Central memory CD4-positive, alpha-beta T cell (primary cell): ENCODE results near the gene SLAIN1.
"Not testable (repeated sequence)": the region's sequence is repeated elsewhere in the genome, so short reads cannot be mapped to it uniquely, and the experiment has no call there.

Source experiments
- DNase-seq: peaks from one replicate; pipeline ENCODE4 v3.0.0; 2022
- total RNA-seq, 3 experiments: gene quantifications; one replicate each; lab custom pipeline; 2026; lab: John Stamatoyannopoulos, UW

The SLAIN1 gene
- total RNA-seq = 36.1 to 60.0 (median 49.4) reads per million in 3 experiments

DNA sequence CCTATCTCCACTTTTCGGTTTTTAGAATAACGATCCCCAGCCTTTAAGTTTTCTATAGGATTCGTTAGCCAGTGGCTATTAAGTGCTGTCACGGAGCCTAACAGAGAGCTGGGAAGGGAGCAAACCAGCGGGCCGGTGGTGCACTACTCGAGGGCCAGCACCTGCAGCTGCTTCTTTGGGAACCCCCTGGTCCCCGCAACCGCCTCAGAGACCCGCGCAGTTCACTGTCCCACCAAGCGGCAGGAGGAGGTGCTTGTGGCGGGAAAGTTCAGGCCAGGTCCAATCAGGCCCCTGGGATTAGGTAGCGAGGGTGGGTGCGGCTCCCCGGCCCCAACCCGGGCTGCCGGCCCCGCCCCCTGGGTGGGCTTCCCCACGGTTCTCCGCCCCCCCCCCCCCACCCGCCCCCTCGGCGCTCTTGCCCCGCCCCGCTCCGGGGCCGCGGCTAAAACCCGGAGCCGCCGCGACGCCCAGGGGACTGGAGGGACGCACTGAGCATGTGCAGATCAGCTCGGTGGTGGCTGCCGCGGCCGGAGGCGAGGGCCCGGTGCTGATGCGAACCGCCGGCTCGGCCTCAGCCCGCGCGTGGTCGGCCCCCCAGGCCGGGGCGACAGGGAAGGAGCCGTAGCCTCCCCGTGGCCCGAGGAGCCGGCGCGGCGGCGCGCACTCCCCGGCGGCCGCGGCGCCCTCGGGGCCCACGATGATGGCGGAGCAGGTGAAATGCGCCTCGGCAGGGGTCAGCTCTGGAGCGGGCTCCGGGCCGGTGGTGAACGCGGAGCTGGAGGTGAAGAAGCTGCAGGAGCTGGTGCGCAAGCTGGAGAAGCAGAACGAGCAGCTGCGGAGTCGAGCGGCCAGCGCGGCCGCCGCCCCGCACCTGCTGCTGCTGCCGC is at the start of gene SLAIN1:
Gene SLAIN1, plus strand, starts transcription at position 471 of the 887 bp plus-strand sequence. Its CDS starts 227 bp downstream, at position 698.
- peak; percentile 84 for DNase-seq

DNA sequence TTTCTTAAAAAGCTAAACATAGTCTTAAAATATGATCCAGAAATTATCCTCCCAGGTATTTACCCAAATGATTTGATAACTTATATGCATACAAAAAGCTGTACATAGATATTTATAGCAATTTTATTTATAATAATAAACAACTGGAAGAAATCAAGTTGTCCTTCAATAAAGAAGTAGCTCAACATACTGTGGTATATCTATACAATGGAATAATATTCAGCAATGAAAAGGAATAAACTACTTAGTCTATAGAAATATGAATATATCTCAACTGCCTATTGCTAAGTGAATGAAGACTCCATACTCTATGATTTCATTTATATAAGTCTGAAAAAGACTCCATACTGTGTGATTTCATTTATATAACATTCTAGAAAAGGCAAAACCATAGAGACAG is 47.1 kb upstream of the SLAIN1 start:
- DNase-seq = no peak

DNA sequence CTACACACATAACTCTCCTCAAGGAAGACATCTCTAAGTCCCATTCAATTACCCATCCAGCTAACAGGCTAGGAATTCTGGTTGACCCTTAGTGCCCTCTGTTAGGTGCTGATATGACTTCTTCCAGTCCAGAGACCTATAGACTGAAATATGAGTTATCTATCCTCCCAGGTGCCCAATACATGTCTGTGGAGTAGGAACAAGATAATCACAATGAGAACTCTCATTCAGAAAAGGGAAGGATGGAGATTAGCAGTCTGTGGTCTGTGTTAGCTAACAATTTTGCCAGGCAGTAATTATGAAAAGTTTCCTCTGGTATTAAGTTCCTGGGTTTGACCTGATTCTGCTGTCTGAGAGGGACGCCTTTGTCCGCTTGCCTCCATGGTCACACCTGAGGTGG is 44.2 kb upstream of the SLAIN1 start:
- DNase-seq = no peak

DNA sequence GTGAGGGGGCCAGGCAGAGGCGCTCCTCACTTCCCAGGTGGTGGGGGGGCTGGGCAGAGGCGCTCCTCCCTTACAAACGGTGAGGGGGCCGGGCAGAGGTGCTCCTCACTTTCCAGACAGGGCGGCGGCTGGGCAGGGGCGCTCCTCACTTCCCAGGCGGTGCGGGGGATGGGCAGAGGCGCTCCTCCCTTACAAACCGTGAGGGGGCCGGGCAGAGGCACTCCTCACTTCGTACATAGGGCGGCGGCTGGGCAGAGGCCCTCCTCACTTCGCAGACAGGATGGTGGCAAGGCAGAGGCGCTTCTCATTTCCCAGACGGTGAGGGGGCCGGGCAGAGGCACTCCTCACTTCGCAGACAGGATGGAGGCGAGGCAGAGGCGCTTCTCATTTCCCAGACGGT is 37.5 kb upstream of the SLAIN1 start:
- not testable (repeated sequence) for DNase-seq

DNA sequence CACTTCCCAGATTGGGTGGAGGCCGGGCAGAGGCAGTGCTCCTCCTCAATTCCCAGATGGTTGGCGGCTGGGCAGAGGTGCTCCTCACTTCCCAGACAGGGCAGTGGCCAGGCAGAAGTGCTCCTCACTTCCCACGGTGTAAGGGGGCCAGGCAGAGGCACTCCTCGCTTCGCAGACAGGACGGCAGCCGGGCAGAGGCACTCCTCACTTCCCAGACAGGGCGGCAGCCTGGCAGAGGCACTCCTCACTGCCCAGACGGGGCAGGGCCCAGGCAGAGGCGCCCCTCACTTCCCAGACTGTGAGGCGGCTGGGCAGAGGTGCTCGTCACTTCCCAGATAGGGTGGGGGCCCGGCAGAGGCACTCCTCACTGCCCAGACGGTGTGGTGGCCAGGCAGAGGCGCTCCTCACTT is 36.6 kb upstream of the SLAIN1 start:
- no peak for DNase-seq

DNA sequence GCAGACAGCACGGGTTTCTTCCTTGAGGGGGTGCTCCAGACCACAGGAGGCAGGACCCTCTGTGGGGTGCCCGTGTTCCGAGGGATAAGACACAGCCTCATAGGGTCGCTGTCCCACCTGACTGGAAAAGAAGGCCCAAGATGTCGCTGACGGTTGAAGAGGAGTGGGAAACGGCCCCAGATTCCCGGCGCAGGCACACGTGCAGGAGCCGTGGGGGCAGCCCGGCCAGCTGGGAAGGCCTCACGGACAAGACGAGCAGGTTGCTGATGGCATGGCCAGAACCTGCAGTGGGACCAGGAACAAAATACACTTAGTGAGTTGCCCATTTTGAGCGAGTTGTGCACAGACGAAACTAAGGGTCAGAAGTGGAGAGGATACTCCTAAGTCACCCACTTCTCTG is 35.2 kb upstream of the SLAIN1 start:
- not testable (repeated sequence) for DNase-seq

DNA sequence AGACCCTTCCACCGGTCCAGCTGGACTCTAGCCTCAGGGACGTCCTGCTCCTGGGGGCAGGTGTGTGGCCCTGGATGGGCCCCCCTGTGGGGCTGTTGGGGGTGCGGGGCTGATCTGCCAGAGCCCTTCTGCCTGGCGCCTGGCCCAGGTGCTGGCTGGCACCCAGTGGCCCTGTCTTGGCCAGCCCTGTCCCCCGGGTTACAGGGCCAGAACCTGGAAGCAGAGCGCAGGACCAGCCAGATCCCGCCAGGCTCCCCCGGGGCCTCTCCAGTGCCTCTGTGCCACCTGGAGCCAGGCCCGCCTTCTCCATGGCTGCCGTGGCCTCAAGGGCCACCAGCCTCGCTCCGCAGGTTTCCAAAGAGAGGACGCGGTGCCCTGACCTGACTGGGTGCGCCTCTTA is 34.7 kb upstream of the SLAIN1 start:
- DNase-seq = not testable (repeated sequence)

DNA sequence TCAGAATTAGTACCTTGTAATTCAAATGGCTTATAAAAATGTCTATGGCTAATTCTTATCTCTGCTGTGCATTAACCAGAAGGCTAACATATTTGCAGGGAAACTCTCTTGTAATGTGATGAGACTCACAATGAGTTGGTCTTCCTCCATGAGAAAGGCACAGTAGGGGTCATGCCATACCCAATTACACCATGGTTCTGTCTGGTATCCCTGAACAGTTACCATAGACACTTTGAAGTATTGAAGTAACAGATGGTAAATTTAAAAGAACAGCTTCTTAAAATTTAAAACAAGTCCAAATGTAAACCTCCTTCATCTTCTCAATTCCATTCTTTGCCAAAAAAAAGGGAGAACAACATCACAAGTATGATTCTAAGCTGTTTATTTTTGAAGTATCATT is 22.6 kb upstream of the SLAIN1 start:
- DNase-seq = no peak

DNA sequence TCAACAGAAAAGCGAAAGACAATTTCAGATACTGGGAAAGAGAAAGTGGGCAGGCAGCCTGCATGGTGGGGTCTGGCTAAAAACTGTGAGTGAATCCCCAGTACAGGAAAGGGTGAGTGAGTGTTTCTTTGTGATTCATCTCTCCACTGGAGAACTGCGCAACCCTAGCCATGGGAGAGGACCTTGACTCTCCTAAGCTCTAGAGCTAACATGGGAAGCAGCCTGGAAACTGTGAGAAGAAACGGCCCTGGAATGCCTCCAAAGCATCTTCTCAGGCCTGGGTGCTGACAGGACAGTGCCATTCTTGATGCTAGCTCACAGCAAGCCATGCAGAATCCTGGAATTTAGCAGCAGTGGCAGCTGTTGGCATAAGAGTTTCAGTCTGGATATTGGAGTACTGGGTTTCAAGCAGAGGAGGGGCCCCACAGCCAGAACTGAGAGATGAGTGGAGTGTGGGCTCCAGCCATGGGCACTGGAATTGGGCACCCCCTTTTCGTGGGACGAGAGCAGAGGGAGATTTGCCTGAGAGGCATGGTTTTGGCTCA is 18.7 kb upstream of the SLAIN1 start:
- DNase-seq = no peak

DNA sequence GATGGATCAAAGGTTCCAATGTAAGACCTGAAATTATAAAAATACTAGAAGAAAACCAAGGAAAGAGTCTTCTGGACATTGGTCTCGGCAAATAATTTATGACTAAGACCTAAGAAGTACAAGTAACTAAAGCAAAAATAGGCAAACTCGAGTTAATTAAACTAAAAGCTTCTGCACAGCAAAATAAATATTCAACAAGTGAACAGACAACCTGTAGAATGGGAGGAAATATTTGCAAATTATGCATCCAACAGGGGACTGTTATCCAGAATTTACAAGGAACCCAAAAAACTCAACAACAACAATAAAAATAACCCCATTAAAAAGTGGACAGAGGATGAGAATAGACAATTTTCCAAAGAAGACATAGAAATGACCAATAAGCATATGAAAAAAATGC is 9.7 kb upstream of the SLAIN1 start:
- no peak for DNase-seq

DNA sequence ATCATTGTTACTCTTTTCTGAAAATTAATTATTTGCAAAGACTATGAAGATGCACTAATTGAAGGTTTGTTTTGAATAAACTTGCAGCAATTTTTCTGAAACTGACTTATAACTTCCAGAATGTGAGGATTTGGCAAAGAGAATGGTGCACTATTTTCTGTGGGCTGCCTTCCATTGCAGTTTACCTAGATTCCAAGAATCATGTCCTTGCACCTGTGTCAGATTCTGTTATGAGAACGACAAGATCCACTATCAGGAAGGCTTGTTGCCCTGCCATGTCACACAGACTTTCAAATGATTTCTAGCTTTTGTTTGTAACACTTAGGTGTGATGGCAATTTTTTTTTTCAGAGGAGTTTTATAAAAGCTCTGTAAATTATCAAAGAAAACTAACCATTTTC is 5.6 kb upstream of the SLAIN1 start:
- DNase-seq = no peak

DNA sequence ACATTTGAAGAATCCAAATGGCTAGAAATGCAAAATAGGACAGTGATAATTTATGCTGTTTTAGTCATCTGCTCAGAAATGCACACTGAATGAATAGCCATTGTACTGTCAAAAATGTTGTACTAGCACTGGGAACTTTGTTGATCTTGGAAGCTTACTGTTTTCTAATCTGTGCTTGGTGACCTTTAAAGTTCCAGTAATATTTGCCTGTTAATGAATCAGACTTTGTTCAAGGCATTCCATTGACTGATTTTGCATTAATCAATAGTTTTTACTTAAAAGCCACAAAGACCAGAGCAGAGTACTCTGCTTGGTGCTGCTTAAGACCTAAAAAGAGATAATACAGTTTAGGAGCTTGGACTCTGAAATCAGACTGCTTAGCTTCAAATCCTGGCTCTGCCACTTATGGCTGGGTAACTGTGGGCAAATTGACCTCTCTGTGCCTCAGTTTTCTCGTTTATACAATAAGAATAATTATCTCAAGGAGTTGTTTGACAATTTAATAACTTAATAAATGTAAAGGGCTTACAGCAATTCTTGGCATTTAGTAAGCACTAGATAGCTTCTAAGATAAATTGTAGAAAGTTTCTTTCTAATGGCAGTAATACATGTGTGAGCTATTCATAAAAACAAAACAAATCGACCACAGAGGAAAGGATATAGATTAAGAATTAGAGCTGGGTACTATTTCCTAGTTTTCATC is 4.6 kb upstream of the SLAIN1 start:
- DNase-seq = no peak

DNA sequence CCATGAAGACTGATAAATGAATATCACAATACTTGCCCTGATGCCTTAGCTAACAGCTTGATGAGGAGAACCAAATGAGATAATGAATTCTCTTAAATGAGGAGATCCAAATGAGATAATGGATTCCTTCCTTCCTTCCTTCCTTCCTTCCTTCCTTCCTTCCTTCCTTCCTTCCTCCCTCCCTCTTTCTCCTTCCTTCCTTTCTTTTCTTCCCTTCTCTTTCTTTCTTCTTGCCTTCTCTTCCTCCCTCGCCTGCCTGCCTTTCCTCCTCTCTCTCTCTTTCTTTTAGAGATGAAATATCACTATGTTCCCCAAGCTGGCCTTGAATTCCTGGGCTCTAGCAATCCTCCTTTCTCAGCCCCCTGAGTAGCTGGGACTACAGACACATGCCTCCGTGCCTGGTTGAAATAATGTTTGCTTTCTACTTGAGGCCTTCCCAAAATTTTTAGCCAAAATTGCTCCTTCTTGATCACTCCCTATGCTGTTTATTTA is 4.0 kb upstream of the SLAIN1 start:
- DNase-seq = no peak

DNA sequence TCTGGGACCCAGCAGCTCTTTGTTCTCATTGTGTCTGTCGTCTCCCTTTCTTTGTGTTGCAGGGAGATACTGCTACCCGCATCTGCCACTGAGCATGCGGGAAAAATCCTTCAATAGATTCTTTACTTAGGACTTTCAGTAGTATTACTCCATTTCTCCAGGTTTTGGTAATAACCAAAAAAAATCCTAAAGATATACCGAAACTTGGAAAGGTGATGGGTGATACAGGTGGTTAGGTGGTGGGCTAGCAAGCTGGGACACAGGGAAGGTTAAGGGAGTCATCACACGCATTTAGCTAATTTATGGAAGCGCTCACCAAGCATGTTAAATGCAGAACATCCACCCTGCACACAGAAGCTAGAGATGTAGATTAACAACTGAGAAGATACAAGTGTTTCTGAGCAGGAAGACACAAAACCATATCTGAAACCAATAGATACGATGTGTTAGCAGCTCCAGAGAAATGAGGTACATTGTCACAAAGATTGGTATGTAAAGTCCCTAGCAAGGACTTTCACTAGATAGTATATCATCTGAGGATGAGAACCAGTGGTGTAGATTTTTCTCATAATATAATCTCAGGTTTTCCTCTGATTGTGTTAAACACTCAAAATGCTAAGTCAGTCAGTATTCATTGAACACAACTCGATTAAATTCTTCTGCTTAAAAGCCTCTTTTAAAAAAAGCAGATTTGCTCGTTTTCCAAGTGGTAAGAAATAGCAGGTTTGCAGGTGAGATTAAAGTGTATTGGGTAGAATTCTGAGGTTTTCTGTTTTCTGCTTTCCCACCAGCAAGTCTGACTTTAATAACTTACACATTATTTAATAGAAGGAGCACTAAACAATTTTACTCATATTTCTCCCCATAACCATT is 1.2 kb upstream of the SLAIN1 start:
- peak; percentile 61 for DNase-seq

DNA sequence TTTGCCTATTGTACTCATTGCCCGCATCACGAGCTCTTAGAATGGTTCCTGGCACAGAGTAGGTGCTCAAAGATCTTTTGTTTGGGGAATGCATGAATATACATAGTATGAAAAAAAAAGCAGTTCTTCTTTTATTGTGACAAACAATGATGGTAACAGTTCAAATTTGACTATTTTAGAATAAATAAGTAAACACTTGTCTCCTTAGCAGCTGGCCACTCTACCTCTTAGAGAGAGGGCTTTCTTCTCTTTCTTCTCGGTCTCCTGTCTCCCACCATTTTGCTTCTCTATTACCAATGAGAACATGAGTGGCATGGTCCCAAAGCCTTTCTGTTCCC is 639 bp upstream of the SLAIN1 start:
- no peak for DNase-seq

DNA sequence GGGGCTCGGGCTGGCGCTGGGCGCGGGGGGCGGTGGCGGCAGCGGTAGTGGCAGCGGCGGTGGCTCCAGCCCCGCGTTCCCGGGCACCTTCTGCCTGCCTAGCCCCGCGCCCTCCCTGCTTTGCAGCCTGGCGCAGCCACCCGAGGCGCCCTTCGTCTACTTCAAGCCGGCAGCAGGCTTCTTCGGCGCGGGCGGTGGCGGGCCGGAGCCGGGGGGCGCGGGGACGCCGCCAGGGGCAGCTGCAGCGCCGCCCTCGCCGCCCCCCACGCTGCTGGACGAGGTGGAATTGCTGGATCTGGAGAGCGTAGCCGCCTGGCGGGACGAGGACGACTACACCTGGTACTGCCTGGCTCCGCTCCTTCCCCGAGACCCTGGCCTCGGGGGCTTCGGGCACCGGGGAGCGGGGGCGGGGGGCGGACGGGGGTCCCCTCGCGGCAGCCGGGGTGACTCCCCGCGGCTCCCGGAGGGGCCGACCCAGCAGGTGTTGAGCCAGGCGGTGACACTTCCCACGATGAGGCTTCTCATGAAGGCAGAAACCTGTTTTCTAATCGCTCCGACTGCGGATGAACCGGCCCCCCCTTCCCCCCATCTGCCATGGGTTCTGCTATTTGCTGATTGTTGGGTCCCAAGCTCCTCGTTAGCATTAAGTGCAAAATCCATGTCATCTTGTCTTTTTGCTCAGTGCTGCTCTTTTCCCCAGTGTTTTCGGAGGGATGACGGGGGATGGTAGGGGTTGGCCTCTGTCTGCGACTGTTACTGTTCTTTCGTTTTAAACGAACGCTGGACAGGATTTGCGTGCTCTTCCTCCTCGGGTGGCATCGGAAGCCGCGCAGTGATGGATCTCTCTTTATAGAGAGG is 943 bp downstream of the SLAIN1 start:
- peak; percentile 63 for DNase-seq

DNA sequence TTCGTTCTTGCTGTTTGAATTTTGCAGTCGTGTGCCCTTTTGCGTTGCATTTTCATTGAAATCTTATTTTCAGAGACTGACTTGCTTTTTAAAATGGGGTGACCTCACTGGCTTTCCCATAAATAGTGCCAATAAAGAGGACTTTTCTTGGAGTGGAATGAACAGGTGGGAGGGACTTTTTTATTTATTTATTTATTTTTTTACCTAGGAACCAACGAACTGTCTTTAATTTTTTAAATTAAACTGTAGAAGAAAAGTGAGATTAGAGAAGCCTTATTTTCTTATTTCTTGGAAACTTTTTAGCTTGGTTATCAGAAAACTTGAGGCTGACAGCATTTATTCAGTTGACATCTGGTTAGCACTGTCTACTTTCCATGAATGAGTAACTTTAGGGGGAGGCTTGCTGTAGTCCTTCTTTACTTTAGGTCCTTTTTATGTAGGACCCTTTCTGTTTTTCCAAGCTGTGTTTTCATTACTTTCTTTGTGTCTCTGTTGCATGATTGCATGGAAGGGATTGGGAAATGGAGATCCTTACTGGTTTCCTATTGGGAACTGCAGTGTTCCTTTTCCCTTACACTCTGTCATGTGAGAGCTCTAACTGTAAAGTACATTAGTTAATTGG is 1.7 kb downstream of the SLAIN1 start:
- DNase-seq = no peak

DNA sequence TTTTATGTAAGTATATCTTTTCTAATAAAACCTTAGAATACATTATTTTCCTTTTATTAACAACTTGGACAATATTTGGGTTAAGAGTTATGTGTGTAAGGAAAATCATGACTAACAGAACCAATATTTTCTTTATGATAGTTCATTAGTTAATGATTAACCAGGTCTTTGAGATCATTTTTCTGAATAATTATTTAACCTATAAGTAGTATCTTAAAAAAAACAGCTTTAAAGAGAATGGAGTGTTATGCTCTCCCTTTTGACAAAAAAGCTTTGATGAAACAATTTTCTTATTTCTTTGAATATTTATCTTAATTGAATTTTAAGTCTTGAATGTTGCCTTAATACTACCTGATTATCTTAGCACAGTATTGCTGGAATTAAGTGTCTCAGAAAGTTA is 3.8 kb downstream of the SLAIN1 start:
- DNase-seq = no peak

DNA sequence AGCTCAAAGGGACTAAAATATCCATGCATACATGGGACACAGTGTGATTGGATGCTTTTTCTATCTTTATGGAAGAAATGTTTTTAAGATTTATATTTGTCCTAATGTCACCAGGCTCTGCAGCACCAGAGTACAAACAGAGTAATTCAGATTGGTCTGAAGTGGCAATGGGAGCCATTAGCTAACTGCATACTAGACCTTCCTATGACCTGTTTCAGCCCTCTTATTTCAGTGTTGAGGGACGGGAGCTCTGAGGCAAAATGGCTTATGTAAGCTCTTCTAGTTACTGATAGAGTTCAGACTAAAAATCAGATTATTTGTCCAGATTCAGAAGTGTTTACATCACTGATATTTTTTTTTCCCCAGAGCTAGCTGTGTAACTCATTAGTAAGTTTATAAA is 4.9 kb downstream of the SLAIN1 start:
- no peak for DNase-seq

DNA sequence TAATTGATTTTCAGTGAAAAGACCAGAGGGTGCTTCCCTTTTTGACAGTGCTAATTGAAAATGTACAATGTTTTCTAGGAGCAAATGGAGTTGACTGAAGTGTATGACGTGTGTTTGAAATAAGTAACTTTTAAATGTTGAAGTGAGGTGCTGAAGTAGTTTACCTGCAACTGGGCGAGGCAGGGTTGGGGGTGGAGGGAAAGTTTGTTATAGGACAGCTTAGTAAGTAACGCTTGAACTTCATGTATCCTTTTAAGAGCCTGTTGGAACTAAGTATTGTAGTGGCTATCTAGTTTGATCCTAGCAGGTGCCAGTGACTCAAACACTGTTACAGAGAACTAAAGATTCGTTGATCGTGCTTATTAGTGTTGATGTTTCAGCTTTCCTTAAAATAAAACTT is 5.9 kb downstream of the SLAIN1 start:
- DNase-seq = no peak

DNA sequence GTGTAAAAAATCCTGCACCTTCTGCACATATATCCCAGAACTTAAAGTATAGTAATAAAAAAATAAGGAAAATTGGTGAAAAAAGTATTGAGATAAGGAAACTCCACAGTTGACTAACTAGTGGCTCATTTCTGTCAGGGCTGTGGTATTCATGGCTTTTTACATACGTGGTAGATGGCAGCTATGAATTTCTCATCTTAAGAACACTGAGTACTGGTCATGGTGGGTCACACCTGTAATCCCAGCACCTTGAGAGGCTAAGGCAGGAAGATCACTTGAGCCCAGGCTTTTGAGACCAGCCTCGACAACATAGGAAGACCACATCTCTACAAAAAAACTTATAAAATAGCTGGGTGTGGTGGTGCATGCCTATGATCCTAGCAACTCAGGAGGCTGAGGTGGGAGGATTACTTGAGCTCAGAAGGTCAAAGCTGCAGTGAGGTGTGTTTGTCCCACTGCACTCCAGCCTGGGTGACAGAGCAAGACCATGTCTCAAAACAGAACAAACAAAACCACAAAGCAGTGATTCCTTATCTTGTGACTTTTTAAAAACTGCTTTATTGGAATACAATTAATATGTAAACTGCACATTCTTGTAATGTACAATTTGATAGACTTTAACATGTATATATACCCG is 16.8 kb downstream of the SLAIN1 start:
- DNase-seq = no peak
